Epithelial cell of umbilical artery (primary cell): ENCODE results near the gene MRPL36. TPM values are rescaled to one million over a fixed set of nuclear protein-coding genes. Genes with fewer than 3 reads are reported as not detected.

ENCODE experiments used
- total RNA-seq: library from RNA; depleted of rRNA; stranded (reverse); fragments of >200 nt; gene quantifications from 2 replicates; pipeline ENCODE4 v1.2.3, GENCODE V29; 2014

MRPL36 gene
- 40.4 and 61.7 TPM in 2 replicates for total RNA-seq

DNA sequence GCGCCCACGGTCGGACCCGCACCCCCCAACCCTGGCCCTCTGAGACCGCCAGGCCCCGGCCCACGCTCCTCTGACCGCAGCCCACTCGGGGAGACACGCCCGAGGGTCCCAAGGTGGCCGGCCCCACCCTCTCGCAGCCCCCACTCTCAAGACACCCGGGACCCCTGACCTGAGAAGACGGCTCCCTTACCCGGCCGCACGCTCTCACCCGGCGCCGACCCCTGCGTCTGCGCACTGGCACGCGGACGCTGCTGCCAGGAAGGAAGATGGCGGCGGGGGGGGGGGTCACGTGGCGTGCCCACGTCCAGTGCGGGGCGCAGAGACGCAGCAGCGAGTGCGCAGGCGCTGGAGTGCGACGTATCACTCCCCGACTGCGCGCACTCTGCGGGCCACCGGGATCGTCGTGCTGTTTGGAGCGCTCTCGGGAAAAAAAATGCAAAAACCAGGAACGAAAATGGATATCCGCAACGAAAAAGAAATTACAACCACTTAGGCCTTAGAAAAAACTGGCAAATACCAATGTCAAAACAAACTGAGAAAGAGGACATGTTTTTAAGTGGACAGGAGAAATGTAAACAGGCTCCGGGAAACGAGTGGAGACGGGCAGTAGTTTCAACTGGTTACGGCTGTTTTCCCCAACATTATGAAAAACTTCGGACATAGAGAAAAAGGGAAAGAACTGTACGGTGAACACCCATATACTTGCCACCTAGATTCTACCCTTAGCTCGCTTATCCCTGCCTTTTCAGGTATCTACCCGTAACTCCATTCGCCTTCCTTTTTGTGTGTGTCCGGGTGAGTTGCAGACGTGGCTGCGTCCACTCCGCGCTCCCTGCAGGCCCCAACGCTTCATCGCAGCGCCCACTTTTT is at the start of gene MRPL36:
Gene MRPL36 (minus strand): TSS at position 236 of the 870 bp plus-strand sequence. CDS start 902 bp downstream, outside the sequence.

GRCh38 chr5:1801222-1801966 is 1.8 kb upstream of the MRPL36 start, which contains the start of gene NDUFS6:
NDUFS6 (plus strand) TSS chr5:1801407; CDS start chr5:1801418, 11 bp downstream.

Other genes starting within 250 kb of the MRPL36 start
- gene NDUFS6, start 1.6 kb upstream of the MRPL36 start, total RNA-seq, result 47.3 and 91.6 TPM in 2 replicates
- gene IRX4, start 83.1 kb upstream of the MRPL36 start, total RNA-seq, result not detected in 2 replicates